ENCODE results near the gene COQ8B.
A peak's percentile ranks its signal among the peaks of the same experiment; 100 is the strongest.

COQ8B gene

DNA sequence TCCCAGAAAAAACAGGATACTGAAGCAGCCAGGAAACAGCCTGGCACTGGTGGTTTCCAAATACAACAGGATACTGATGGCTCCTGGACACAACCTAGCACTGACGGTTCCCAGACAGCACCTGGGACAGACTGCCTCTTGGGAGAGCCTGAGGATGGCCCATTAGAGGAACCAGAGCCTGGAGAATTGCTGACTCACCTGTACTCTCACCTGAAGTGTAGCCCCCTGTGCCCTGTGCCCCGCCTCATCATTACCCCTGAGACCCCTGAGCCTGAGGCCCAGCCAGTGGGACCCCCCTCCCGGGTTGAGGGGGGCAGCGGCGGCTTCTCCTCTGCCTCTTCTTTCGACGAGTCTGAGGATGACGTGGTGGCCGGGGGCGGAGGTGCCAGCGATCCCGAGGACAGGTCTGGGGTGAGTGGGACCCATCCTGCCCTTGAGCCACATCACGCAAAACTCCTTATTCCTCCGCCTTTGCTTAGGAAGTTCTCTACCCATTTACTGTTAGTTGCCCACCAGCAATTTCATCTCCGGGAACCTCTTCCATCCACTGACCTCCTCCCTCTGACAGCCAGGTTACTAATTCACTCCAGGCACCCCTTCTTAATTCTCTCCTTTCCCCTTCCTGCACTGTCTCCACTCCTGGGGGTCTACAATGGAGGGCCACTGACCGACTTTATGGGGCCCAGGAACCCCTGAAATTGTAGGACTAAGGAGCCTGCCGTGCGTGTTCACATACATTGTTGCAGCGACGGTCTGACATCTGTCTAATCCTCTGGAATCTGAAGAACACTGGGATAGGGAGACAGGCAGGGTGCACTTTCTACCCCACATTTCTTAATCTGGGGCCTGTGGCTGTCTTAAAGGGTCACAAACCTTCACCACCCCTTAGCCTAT lies 1.4 kb upstream of the COQ8B start:
- no peak for DNase-seq (ENCODE audit: low read depth, low spot score)
- no peaks in the 10 kb centered on the region for H3K27me3 ChIP-seq (ENCODE audit: control insufficient read depth, insufficient read depth, low read length)
- H3K27ac ChIP-seq (ENCODE audit: low read length) = no peak overlapping the region
- H3K4me1 ChIP-seq (ENCODE audit: control insufficient read depth, insufficient read depth, low read length) = peaks cover 4% of the 10 kb centered on the region; the same call in 1 of the 2 replicates
- no peaks in the 10 kb centered on the region for H3K9me3 ChIP-seq (ENCODE audit: control insufficient read depth, insufficient read depth, low read length)
- peak overlapping the region; percentile 76; the same call in 1 of the 2 replicates for H3K4me3 ChIP-seq (ENCODE audit: low read length)
- no CpG with 5 or more reads among the region's 20 CpGs for WGBS (ENCODE audit: insufficient coverage, insufficient read length)
- H3K36me3 ChIP-seq (ENCODE audit: control insufficient read depth, insufficient read depth, low read length) = no peaks in the 10 kb centered on the region

DNA sequence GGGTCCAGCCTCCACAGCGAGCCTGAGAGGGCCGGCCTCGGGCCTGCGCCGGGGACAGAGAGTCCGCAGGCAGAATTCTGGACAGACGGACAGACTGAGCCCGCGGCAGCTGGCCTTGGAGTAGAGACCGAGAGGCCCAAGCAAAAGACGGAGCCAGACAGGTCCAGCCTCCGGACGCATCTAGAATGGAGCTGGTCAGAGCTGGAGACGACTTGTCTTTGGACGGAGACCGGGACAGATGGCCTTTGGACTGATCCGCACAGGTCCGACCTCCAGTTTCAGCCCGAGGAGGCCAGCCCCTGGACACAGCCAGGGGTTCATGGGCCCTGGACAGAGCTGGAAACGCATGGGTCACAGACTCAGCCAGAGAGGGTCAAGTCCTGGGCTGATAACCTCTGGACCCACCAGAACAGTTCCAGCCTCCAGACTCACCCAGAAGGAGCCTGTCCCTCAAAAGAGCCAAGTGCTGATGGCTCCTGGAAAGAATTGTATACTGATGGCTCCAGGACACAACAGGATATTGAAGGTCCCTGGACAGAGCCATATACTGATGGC lies 716 bp upstream of the COQ8B start:
- no peaks in the 10 kb centered on the region for H3K36me3 ChIP-seq (ENCODE audit: control insufficient read depth, insufficient read depth, low read length)
- H3K27ac ChIP-seq (ENCODE audit: low read length) = no peak overlapping the region
- DNase-seq (ENCODE audit: low read depth, low spot score) = no peak
- H3K9me3 ChIP-seq (ENCODE audit: control insufficient read depth, insufficient read depth, low read length) = no peaks in the 10 kb centered on the region
- no CpG with 5 or more reads among the region's 20 CpGs for WGBS (ENCODE audit: insufficient coverage, insufficient read length)
- H3K4me3 ChIP-seq (ENCODE audit: low read length) = peak overlapping the region; percentile 76; the same call in 1 of the 2 replicates
- H3K27me3 ChIP-seq (ENCODE audit: control insufficient read depth, insufficient read depth, low read length) = no peaks in the 10 kb centered on the region
- H3K4me1 ChIP-seq (ENCODE audit: control insufficient read depth, insufficient read depth, low read length) = peaks cover 4% of the 10 kb centered on the region; the same call in 1 of the 2 replicates

GRCh38 chr19:40716031-40716481 lies 630 bp downstream of the COQ8B start:
- H3K4me1 ChIP-seq (ENCODE audit: control insufficient read depth, insufficient read depth, low read length) = peaks cover 4% of the 10 kb centered on the region; the same call in 1 of the 2 replicates
- DNase-seq (ENCODE audit: low read depth, low spot score) = no peak
- H3K36me3 ChIP-seq (ENCODE audit: control insufficient read depth, insufficient read depth, low read length) = no peaks in the 10 kb centered on the region
- WGBS (ENCODE audit: insufficient coverage, insufficient read length) = no CpG with 5 or more reads among the region's 8 CpGs
- no peaks in the 10 kb centered on the region for H3K9me3 ChIP-seq (ENCODE audit: control insufficient read depth, insufficient read depth, low read length)
- H3K27me3 ChIP-seq (ENCODE audit: control insufficient read depth, insufficient read depth, low read length) = no peaks in the 10 kb centered on the region
- H3K4me3 ChIP-seq (ENCODE audit: low read length) = peak overlapping the region; percentile 76; the same call in 1 of the 2 replicates
- no peak overlapping the region for H3K27ac ChIP-seq (ENCODE audit: low read length)

DNA sequence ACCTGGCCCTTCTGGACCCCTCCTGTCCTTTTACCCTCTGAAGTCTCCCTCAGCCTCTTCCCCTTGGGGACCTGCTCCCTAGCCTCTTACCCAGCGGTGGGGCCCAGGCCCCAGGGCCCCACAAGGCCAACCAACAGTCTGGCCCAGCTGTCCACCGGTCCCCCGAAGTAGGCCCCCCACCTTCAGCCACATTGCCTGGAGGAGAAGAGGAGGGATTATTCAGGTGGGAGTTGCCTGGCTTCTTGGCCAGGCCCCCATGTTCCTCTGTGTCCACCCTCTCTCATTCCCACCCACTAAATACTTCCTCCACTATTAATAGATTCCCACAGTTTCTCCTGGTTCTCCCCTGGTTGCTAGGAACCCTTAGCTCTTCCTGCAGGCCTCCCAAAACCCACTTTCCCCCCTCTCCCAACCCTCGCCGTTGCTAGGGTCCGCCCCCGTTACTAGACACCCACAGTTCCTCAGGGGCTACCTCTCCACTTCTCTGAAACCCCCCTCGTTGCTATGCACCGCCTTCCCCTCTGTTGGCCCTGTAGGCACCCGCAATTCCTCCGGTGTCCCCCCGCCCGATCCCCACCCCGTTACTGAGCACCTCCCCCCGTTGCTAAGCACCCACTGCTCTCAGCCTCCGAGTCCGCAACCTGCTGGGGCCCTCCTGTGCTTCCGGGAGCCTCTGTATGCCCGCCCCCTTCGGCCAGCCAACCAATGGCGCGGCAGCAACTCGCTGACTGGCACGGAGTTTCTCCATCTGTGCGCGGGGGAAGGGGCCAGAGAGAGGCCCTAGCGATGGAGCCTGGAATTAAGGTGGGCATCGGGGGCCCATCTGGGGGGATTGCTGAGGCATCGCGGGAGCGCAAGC lies 2.0 kb downstream of the COQ8B start:
- Histone ChIP-seq H3K27me3 (ENCODE audit: control insufficient read depth, insufficient read depth, low read length) (no peaks in the 10 kb centered on the region), H3K27ac (ENCODE audit: low read length) (no peak overlapping the region), H3K9me3 (ENCODE audit: control insufficient read depth, insufficient read depth, low read length) (no peaks in the 10 kb centered on the region), H3K4me1 (ENCODE audit: control insufficient read depth, insufficient read depth, low read length) (peaks cover 4% of the 10 kb centered on the region; the same call in 1 of the 2 replicates), H3K4me3 (ENCODE audit: low read length) (peak overlapping the region; percentile 63; the same call in 1 of the 2 replicates), H3K36me3 (ENCODE audit: control insufficient read depth, insufficient read depth, low read length) (peaks cover 4% of the 10 kb centered on the region)
- peak; percentile 84 for DNase-seq (ENCODE audit: low read depth, low spot score)
- no CpG with 5 or more reads among the region's 31 CpGs for WGBS (ENCODE audit: insufficient coverage, insufficient read length)

DNA sequence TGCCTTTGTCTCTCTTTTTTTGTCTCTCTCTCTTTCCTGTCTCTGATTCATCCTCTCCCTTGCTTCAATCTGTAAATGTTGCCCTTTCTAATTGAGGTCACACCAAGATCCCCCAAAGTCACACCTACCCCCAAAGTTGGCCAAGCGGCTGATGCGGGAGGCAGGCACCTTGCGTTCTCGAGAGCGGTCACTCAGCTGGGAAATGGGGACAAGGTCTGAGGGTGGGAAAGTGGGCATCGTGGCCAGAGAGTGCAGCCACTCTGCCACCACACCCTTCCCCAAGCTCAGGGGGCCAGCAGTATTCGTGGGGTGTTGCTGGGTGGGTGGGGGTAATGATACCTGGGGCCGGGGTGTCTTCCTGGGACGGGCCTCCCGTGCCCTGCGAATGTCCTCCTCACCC lies 2.7 kb downstream of the COQ8B start:
- no peak overlapping the region for H3K4me3 ChIP-seq (ENCODE audit: low read length)
- peaks cover 3% of the 10 kb centered on the region; the same call in 1 of the 2 replicates for H3K4me1 ChIP-seq (ENCODE audit: control insufficient read depth, insufficient read depth, low read length)
- no peak overlapping the region for H3K27ac ChIP-seq (ENCODE audit: low read length)
- no peak for DNase-seq (ENCODE audit: low read depth, low spot score)
- H3K9me3 ChIP-seq (ENCODE audit: control insufficient read depth, insufficient read depth, low read length) = no peaks in the 10 kb centered on the region
- peaks cover 4% of the 10 kb centered on the region for H3K36me3 ChIP-seq (ENCODE audit: control insufficient read depth, insufficient read depth, low read length)
- no CpG with 5 or more reads among the region's 11 CpGs for WGBS (ENCODE audit: insufficient coverage, insufficient read length)
- no peaks in the 10 kb centered on the region for H3K27me3 ChIP-seq (ENCODE audit: control insufficient read depth, insufficient read depth, low read length)

GRCh38 chr19:40709817-40710216 lies 6.9 kb downstream of the COQ8B start:
- no peak overlapping the region for H3K4me3 ChIP-seq (ENCODE audit: low read length)
- DNase-seq (ENCODE audit: low read depth, low spot score) = no peak
- no CpG with 5 or more reads among the region's 5 CpGs for WGBS (ENCODE audit: insufficient coverage, insufficient read length)
- no peaks in the 10 kb centered on the region for H3K9me3 ChIP-seq (ENCODE audit: control insufficient read depth, insufficient read depth, low read length)
- no peaks in the 10 kb centered on the region for H3K27me3 ChIP-seq (ENCODE audit: control insufficient read depth, insufficient read depth, low read length)
- H3K27ac ChIP-seq (ENCODE audit: low read length) = no peak overlapping the region
- H3K36me3 ChIP-seq (ENCODE audit: control insufficient read depth, insufficient read depth, low read length) = peaks cover 10% of the 10 kb centered on the region
- H3K4me1 ChIP-seq (ENCODE audit: control insufficient read depth, insufficient read depth, low read length) = no peaks in the 10 kb centered on the region

GRCh38 chr19:40707615-40708014 lies 9.1 kb downstream of the COQ8B start:
- WGBS (ENCODE audit: insufficient coverage, insufficient read length) = no CpG with 5 or more reads among the region's 7 CpGs
- no peaks in the 10 kb centered on the region for H3K4me1 ChIP-seq (ENCODE audit: control insufficient read depth, insufficient read depth, low read length)
- H3K36me3 ChIP-seq (ENCODE audit: control insufficient read depth, insufficient read depth, low read length) = peaks cover 18% of the 10 kb centered on the region
- no peaks in the 10 kb centered on the region for H3K9me3 ChIP-seq (ENCODE audit: control insufficient read depth, insufficient read depth, low read length)
- no peaks in the 10 kb centered on the region for H3K27me3 ChIP-seq (ENCODE audit: control insufficient read depth, insufficient read depth, low read length)
- no peak for DNase-seq (ENCODE audit: low read depth, low spot score)
- no peak overlapping the region for H3K4me3 ChIP-seq (ENCODE audit: low read length)
- no peak overlapping the region for H3K27ac ChIP-seq (ENCODE audit: low read length)

DNA sequence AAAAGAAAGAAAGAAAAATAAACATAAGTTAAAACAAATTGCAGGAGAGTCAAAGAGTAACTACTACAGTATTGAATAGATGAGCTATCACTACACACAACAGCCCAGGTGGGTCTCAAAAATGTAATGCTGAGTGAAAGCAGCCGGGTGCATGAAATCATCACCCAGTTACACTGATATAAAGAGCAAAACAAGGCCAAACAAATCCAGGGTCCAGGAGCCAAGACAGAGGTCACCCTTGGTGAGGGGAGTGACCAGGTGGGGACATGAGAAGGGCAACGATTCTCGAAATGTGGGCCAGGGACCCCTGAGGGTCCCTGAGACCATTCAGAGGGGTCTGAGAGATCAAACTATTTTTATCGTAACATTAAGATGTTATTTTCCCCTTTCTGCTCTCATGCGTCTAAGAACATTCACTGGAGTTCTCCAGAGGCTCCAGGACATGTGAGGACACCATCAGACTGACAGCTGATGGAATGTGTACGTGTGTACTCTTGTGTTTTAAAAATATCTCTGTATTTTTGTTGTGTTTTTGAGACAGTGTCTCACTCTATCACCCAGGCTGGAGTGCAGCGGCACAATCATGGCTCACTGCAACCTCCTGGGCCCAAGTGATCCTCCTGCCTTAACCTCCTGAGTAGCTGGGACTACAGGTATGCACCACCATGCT lies 10.6 kb downstream of the COQ8B start:
- DNase-seq (ENCODE audit: low read depth, low spot score) = no peak
- H3K36me3 ChIP-seq (ENCODE audit: control insufficient read depth, insufficient read depth, low read length) = peaks cover 26% of the 10 kb centered on the region
- H3K4me3 ChIP-seq (ENCODE audit: low read length) = no peak overlapping the region
- H3K9me3 ChIP-seq (ENCODE audit: control insufficient read depth, insufficient read depth, low read length) = no peaks in the 10 kb centered on the region
- no CpG with 5 or more reads among the region's 7 CpGs for WGBS (ENCODE audit: insufficient coverage, insufficient read length)
- H3K27me3 ChIP-seq (ENCODE audit: control insufficient read depth, insufficient read depth, low read length) = no peaks in the 10 kb centered on the region
- no peak overlapping the region for H3K27ac ChIP-seq (ENCODE audit: low read length)
- H3K4me1 ChIP-seq (ENCODE audit: control insufficient read depth, insufficient read depth, low read length) = no peaks in the 10 kb centered on the region; the same call in 1 of the 2 replicates

- no peaks in the 10 kb centered on the region for H3K9me3 ChIP-seq (ENCODE audit: control insufficient read depth, insufficient read depth, low read length)
- no peak overlapping the region for H3K4me3 ChIP-seq (ENCODE audit: low read length)
- no peak overlapping the region for H3K27ac ChIP-seq (ENCODE audit: low read length)
- no peaks in the 10 kb centered on the region for H3K27me3 ChIP-seq (ENCODE audit: control insufficient read depth, insufficient read depth, low read length)
- no CpG with 5 or more reads among the region's 9 CpGs for WGBS (ENCODE audit: insufficient coverage, insufficient read length)
- peaks cover 26% of the 10 kb centered on the region for H3K36me3 ChIP-seq (ENCODE audit: control insufficient read depth, insufficient read depth, low read length)
- H3K4me1 ChIP-seq (ENCODE audit: control insufficient read depth, insufficient read depth, low read length) = no peaks in the 10 kb centered on the region; the same call in 1 of the 2 replicates
- DNase-seq (ENCODE audit: low read depth, low spot score) = no peak
These were observed 11.4 kb downstream of the COQ8B start for GRCh38 chr19:40705362-40705651.
